Endothelial cell of hepatic sinusoid (primary cell): ENCODE results near the gene AMOTL2.

Experiments
- in situ Hi-C: cut with HindIII; loops from 2 replicates; pipeline ENCODE4 v1.10.0; 2017; ENCODE audit warnings: low sequenced_read_pairs

AMOTL2 gene

GRCh38 chr3:134374105-134374790, at the start of gene AMOTL2:
Gene AMOTL2, minus strand, starts transcription at chr3:134374447. Its CDS starts 3,014 bp downstream, at chr3:134371433.
- in situ Hi-C loops: no loop called here

DNA sequence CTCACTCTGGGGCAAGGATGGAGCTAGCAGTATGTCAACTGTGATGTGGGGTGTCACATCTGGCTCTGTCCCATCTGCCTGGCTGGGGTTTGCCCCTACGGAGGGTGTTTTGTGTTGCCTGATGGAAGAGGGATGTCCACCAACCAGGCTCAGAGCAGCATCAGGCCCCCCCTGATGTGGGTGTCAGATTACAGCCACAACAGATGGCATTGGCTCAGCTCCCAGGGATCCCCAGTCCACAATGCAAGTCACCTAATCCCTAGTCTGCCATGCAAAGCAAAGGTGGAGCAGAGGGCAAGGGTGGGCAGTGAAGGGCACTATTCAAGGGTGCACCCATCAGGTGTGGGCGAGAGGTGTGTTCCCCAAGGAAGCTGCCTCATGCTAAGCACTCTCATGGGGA, 48.9 kb upstream of the AMOTL2 start:
- in situ Hi-C loops: no loop called here

GRCh38 chr3:134419960-134420321, 45.7 kb upstream of the AMOTL2 start:
- in situ Hi-C loops: no loop called here

DNA sequence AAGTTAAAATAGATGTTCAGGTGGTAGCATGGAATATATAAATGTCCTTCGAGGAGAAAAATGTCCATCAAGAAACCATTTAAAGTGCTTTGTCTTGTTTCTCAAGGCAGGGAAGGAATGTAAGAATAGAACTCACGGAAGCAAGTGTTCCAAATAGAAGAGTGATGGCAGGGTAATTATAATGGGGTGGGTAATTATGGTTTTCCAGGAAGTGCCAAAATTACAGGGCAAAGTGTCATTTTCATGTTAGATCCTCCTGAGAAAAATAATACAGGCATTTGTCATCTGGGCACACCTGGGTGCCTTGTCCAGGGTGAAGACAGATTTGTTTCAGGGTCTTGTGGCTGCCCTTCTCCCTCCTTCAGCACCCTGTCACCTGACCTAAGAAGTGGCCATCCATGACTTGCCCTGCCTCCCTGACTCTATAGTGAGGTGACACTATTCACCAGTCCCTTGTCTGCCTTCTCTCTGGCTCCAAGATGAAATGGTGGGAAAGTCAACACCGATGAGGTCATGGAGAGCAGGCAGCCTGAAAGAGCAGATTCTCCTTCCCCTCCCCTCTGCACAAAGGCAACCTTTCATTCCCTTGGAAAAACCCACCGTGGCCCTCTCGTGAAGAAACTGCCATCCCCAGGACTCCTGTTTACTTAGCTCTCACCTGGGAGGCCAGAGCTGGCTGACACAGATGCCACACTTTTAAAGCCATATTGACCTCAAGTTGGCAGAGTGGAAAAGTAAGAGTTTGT, 45.1 kb upstream of the AMOTL2 start:
- in situ Hi-C loops: no loop called here

- in situ Hi-C loops: no loop called here
Measured at GRCh38 chr3:134409041-134409440, 34.8 kb upstream of the AMOTL2 start.

DNA sequence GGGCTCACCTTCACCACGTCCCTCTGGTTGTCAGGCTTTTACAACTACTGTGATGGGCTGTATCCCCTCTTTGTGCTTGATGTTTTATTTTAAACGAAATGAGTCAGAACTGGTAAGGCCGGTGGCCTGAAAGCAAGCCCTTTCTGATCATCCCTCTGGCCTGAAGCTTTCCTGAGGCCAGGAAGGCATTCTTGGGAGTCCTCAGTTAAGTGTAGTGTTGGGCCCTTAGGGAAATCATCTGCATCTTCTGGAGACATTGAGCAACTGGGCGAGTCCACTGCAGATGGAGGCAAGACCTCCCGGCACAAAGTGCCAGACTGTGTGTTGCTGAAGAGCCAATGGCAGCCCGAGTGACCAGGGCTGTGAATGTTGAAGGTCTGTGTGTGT, 33.0 kb upstream of the AMOTL2 start:
- in situ Hi-C loops: no loop called here

GRCh38 chr3:134406331-134407238, 32.3 kb upstream of the AMOTL2 start:
- in situ Hi-C loops: no loop called here

- in situ Hi-C loops: loop anchor here (5.0 kb wide), 1 partner anchor 107 kb away; no protein-coding TSS in a partner anchor
Measured at GRCh38 chr3:134404366-134404885, 30.2 kb upstream of the AMOTL2 start.

DNA sequence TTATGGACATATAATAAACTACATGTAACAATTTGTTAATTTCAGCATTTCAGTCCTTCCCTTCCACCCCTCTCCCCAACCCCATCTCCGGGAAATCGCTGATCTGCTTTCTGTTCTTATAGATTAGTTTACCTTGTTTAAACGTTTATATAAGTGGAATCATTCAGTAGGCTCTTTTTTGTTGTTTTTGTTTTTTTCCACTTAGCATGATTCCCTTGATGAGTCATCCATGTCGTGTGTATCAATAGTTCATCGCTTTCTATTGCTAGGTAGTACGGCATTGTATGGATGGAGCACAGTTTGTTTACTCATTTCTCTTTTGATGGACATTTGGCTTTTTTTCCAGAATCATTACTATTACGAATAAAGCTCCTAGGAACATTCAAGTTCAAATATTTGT, 23.5 kb upstream of the AMOTL2 start:
- in situ Hi-C loops: no loop called here

GRCh38 chr3:134395103-134395502, 20.9 kb upstream of the AMOTL2 start:
- in situ Hi-C loops: no loop called here

DNA sequence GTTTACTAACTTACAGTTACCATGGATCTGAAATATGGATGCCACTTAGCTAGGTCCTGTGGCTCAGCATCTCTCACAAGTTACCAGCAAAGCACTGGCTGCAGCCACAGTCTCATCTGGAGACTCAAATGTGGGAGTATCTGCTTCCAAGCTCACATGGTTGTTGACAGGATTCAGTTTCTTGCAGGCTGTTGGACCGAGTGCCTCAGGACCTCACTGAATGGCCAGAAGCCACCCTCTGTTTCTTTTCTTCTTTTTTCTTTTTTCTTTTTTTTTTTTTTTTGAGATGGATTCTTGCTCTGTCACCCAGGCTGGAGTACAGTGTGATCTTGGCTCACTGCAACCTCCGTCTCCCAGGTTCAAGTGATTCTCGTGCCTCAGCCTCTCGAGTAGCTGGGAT, 20.1 kb upstream of the AMOTL2 start:
- in situ Hi-C loops: no loop called here

- in situ Hi-C loops: no loop called here
Measured at GRCh38 chr3:134393074-134393473, 18.8 kb upstream of the AMOTL2 start.

- in situ Hi-C loops: no loop called here
Measured at GRCh38 chr3:134392336-134392983, 18.2 kb upstream of the AMOTL2 start.

- in situ Hi-C loops: no loop called here
Measured at GRCh38 chr3:134389865-134390264, 15.6 kb upstream of the AMOTL2 start.

GRCh38 chr3:134388788-134389485, 14.7 kb upstream of the AMOTL2 start:
- in situ Hi-C loops: no loop called here

DNA sequence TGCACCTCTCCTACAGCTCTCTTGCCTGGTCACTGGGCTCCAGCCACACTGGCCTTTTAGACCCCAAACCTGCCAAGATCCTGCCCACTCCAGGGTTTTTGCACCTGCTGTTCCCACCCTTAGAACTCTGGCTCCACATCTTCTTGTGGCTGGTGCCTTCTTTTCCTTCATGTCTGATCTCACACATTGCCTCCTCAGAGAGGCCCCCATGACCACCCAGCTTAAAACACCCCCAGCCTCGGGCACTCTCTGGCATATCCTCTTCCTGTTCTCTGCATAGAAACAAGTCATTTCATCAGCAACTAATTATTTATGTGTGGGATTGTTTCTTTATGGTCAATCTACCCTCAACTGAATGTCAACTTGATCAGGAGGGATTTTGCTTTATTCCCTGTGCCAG, 14.0 kb upstream of the AMOTL2 start:
- in situ Hi-C loops: no loop called here

DNA sequence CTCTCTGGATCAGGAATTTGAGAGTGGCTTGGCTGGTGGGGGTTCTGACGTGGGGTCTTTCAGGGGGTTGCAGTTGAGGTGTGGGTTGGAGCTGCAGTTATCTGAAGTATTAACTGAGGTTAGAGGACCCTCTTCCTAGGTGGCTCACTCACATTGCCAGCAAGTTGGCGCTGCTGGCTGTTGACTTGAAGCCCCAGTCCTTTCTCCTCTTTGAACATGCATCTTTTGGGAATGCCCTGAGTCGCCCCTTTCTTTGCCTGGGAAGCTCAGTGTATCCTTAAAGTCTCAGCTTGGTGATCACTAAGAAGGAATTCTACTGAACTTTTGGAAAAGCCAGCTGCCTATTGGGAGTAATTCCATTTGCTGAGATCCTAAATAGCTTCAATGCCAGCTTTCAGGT, 13.0 kb upstream of the AMOTL2 start:
- in situ Hi-C loops: no loop called here

DNA sequence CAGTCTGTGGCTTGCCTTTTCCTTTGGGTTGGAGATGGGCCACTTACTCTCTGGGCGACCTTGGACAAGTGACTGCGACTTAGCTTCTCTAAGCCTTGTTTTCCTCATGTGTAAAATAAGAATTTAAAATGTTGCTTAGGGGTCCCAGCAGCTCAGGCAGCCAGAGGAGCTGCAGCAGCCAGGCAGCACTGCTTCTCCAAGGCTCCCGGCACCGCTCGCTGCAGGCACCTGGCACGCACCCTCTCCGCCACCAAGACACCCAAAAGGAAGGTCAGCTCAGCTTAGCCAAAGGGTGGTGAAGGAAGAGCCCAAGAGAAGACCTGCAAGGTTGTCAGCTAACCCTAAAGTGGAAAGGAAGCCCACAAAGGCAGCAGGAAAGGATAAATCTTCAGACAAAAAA, 10.7 kb upstream of the AMOTL2 start:
- in situ Hi-C loops: loop anchor here (5.0 kb wide), 1 partner anchor 92 kb away; no protein-coding TSS in a partner anchor

DNA sequence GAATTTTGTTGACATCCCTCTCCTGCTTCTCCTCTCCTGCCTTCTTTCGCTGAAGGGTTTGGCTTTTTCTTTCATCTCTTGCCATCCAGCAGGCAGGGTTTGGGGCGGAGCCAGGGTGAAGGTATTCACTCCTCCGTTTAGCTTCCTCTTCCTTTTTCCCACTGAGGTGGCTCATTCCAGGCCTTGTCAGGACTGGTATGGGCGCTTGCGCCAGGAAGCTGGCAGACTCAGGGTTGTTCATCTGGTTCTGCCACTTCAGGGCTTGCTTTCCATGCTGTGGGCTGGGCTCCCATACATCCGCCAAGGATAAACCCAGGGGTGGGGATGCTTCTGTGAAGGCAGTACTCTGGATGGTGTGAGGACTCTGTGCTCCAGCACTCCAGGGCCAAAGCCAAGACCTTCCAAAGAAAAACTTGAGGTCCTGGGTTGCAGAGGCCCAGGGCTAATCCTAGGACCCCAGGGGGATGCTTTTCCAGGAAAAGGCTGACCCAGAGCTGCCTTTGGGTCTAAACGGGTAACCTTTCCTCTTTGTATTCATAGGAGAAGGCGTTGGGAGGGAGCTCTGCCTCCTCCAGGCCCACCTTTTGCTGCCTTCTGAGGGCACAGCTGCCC, 7.7 kb upstream of the AMOTL2 start:
- in situ Hi-C loops: loop anchor here (5.0 kb wide), 1 partner anchor 95 kb away; no protein-coding TSS in a partner anchor
